ENCODE data around the gene MYG1. TPM values are rescaled to one million over a fixed set of nuclear protein-coding genes. Genes with fewer than 3 reads are reported as not detected.

MYG1 gene
- total RNA-seq, 2 donors from 2014 or later, result 26.9 to 28.3 TPM

DNA sequence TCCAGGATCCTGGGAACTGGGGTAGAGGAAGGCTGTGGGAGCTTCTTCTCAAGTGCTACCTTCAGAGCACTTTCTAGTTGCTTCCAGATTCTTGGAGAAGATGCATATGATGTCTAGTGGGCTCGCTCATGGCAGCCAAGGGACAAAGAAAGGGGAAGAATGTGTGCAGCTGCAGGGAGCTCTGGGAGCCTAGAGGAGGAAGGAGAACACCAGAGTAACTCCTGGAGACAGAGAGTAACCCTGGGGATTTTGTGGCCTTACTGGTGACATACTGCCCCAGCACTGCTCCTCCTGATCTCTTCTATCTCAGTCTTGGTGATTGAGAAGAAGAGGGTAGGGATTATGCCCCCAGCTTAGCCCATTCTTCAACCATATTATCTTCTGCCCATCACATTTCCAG is 47.0 kb downstream of the MYG1 start:
- no peaks in the 10 kb centered on the region for H3K36me3 ChIP-seq
- no peaks in the 10 kb centered on the region for H3K27me3 ChIP-seq
- no peaks in the 10 kb centered on the region for H3K9me3 ChIP-seq
- TF ChIP-seq, protein P1, sequence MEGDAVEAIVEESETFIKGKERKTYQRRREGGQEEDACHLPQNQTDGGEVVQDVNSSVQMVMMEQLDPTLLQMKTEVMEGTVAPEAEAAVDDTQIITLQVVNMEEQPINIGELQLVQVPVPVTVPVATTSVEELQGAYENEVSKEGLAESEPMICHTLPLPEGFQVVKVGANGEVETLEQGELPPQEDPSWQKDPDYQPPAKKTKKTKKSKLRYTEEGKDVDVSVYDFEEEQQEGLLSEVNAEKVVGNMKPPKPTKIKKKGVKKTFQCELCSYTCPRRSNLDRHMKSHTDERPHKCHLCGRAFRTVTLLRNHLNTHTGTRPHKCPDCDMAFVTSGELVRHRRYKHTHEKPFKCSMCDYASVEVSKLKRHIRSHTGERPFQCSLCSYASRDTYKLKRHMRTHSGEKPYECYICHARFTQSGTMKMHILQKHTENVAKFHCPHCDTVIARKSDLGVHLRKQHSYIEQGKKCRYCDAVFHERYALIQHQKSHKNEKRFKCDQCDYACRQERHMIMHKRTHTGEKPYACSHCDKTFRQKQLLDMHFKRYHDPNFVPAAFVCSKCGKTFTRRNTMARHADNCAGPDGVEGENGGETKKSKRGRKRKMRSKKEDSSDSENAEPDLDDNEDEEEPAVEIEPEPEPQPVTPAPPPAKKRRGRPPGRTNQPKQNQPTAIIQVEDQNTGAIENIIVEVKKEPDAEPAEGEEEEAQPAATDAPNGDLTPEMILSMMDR (IDR thresholded peaks at IDR 0.05), result no peak
- no peak overlapping the region for H3K4me3 ChIP-seq
- DNase-seq (ENCODE audit: low spot score), result no peak
- H3K27ac ChIP-seq, result no peak overlapping the region
- H3K4me1 ChIP-seq, result peaks cover 0 to 16% of the 10 kb centered on the region in 2 donors

DNA sequence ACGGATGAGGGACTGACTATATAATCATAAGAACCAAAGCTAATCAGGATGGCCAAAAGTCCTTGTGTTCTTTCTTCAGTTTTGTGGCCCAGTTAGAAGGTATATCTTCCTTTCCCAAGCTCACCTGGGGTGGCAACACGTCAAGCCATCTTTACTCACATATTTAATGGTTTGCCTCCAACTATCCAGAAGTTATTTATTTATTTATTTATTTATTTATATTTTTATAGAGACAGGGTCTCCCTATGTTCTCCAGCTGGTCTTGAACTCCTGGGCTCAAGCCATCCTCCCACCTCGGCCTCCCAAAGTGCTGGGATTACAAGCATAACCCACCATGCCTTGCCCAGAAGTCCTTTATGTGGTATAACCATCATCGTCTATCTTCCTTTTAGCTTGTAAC is 48.4 kb downstream of the MYG1 start:
- H3K27ac ChIP-seq, result no peak overlapping the region
- no peak for DNase-seq (ENCODE audit: low spot score)
- no peak overlapping the region for H3K4me3 ChIP-seq
- H3K27me3 ChIP-seq, result no peaks in the 10 kb centered on the region
- no peaks in the 10 kb centered on the region for H3K9me3 ChIP-seq
- TF ChIP-seq, protein P1 (IDR thresholded peaks at IDR 0.05), result no peak
- H3K4me1 ChIP-seq, result peaks cover 0 to 16% of the 10 kb centered on the region in 2 donors
- H3K36me3 ChIP-seq, result no peaks in the 10 kb centered on the region

DNA sequence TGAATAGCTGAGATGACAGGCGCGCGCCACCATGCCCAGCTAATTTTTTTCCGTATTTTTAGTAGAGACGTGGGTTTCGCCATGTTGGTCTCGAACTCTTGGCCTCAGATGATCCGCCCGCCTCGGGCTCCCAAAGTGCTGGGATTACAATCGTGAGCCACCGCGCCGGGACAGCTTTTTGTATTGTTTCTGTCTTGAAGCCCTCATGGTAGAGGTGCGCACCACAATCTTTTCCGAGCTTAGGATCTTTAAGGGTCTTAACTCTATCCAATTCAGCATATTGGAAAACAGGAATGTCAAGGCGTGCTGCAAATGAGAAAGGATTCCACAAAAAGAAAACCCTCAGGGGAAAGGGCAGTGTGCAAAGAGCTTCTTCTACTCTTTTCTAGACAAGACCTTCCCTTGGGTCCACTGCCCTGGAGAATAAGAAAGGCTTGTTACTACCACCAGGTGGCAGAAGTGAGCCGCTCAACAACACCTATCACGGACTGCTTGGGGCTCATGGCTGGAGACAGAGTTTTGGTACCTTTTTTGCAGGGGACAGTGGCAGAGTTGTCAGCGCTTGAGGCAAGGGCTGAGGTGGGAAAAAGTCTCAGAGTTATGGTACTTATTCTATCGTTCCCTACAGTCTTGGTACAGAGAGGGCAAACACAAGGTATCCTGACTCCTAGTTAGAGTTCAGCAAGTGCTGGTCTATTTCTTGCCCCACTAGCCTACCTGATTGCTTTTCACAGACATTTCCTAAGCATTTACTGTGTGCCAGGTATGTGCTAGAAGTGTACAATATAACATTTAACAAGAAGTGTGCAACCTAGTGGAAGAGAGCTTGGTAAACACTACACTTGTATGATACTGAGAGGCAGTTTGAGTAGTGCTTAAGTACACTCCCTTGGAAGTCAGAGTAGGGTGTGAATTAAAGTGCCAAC is 53.1 kb downstream of the MYG1 start:
- Histone ChIP-seq H3K4me1 (no peaks in the 10 kb centered on the region), H3K4me3 (no peak overlapping the region), H3K9me3 (no peaks in the 10 kb centered on the region), H3K27ac (no peak overlapping the region), H3K27me3 (no peaks in the 10 kb centered on the region), H3K36me3 (no peaks in the 10 kb centered on the region)
- peak; percentile 91 for DNase-seq (ENCODE audit: low spot score)
- TF ChIP-seq, protein P1 (IDR thresholded peaks at IDR 0.05), result peak; percentile 78 to 90

DNA sequence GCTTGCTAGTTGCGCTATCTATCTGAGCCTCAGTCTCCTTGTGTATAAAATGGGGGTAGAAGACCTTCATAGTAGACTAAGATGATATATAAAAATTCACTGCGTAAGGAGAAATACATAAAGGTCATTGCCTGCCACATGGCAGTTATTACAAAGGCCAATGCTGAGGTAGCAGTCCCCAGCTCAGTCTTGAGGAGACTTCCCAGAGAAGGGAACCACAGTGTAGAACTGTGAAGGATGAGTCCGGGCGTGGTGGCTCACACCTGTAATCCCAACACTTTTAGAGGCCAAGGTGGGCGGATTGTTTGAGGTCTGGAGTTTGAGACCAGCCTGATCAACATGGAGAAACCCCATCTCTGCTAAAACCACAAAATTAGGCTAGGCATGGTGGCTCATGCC is 53.8 kb downstream of the MYG1 start:
- H3K27ac ChIP-seq, result no peak overlapping the region
- H3K36me3 ChIP-seq, result no peaks in the 10 kb centered on the region
- H3K4me3 ChIP-seq, result no peak overlapping the region
- TF ChIP-seq, protein P1 (IDR thresholded peaks at IDR 0.05), result no peak
- no peaks in the 10 kb centered on the region for H3K9me3 ChIP-seq
- no peaks in the 10 kb centered on the region for H3K27me3 ChIP-seq
- DNase-seq (ENCODE audit: low spot score), result no peak
- no peaks in the 10 kb centered on the region for H3K4me1 ChIP-seq

DNA sequence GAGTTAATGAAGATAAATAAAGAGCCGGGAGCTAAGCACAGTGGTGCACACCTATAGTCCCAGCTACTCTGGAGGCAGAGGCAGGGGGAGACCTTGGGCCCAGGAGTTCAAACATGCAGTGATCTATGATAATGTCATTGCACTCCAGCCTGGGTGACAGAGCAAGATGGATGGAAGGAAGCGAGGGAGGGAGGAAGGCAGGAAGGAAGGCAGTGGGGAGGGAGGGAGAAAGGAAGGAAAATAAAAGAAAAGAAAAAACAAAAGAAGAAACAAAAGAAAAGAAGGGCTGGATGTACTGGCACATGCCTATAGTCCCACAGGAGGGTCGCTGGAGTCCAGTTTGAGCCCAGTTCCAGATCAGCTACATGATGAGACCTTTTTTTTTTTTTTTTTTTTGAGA is 55.6 kb downstream of the MYG1 start:
- Histone ChIP-seq H3K4me1 (no peaks in the 10 kb centered on the region), H3K27me3 (no peaks in the 10 kb centered on the region), H3K27ac (no peak overlapping the region), H3K4me3 (no peak overlapping the region), H3K9me3 (no peaks in the 10 kb centered on the region), H3K36me3 (no peaks in the 10 kb centered on the region)
- TF ChIP-seq, protein P1 (IDR thresholded peaks at IDR 0.05), result no peak
- no peak for DNase-seq (ENCODE audit: low spot score)

Other genes starting within 250 kb of the MYG1 start
- 100 to 1,000 TPM in 1 of 2 donors, 10 to 100 TPM in 1; 76.2 to 153 TPM for gene TNS2, start 249.6 kb upstream of the MYG1 start, total RNA-seq
- 10 to 100 TPM; 33.5 to 64.5 TPM for gene SPRYD3, start 220.3 kb upstream of the MYG1 start, total RNA-seq
- gene IGFBP6, start 202.0 kb upstream of the MYG1 start, total RNA-seq, result 100 to 1,000 TPM in 1 of 2 donors, 10 to 100 TPM in 1; 99.0 to 358 TPM
- not detected for gene SOAT2, start 196.2 kb upstream of the MYG1 start, total RNA-seq
- gene ZNF740, start 119.0 kb upstream of the MYG1 start, total RNA-seq, result 1 to 10 TPM; 5.9 to 7.4 TPM
- 1 to 10 TPM; 3.4 to 4.9 TPM for gene CSAD, start 118.8 kb upstream of the MYG1 start, total RNA-seq
- under 1 TPM in 1 of 2 donors, not detected in 1; 0.47 TPM for gene ITGB7, start 92.4 kb upstream of the MYG1 start, total RNA-seq
- 10 to 100 TPM; 14.8 to 15.0 TPM for gene RARG, start 67.5 kb upstream of the MYG1 start, total RNA-seq
- gene ESPL1, start 31.4 kb upstream of the MYG1 start, total RNA-seq, result under 1 TPM; 0.12 to 0.59 TPM
- 100 to 1,000 TPM; 416 to 549 TPM for gene PFDN5, start 4.2 kb upstream of the MYG1 start, total RNA-seq
- 10 to 100 TPM; 30.4 to 30.8 TPM for gene AAAS, start 21.9 kb downstream of the MYG1 start, total RNA-seq
- gene SP7, start 36.7 kb downstream of the MYG1 start, total RNA-seq, result not detected
- gene SP1, start 80.5 kb downstream of the MYG1 start, total RNA-seq, result 10 to 100 TPM; 21.2 to 36.6 TPM
- under 1 TPM; 0.37 to 0.47 TPM for gene AMHR2, start 124.2 kb downstream of the MYG1 start, total RNA-seq
- gene PRR13, start 142.0 kb downstream of the MYG1 start, total RNA-seq, result 10 to 100 TPM; 38.8 to 60.6 TPM
- gene PCBP2, start 152.4 kb downstream of the MYG1 start, total RNA-seq, result 100 to 1,000 TPM; 288 to 378 TPM
- 1 to 10 TPM; 2.6 to 9.8 TPM for gene MAP3K12, start 199.8 kb downstream of the MYG1 start, total RNA-seq
- 10 to 100 TPM; 11.1 to 18.9 TPM for gene TARBP2, start 201.6 kb downstream of the MYG1 start, total RNA-seq
- gene NPFF, start 207.8 kb downstream of the MYG1 start, total RNA-seq, result not detected

All from right atrium auricular region (tissue), 2 donors.